Measurements from ENCODE around the gene SPATA21. TPM values are rescaled to one million over a fixed set of nuclear protein-coding genes. Genes with fewer than 3 reads are reported as not detected.
A peak's percentile ranks its signal among the peaks of the same experiment; 100 is the strongest.

Gene SPATA21
- total RNA-seq, 1 experiment from 2014 or later = 0.02 TPM

GRCh38 chr1:16420424-16421118, 16.7 kb downstream of the SPATA21 start:
- no peak for DNase-seq (ENCODE audit: low read depth)

- no peak for DNase-seq (ENCODE audit: low read depth)
Measured at GRCh38 chr1:16418823-16419425, 18.3 kb downstream of the SPATA21 start.

- no peak for DNase-seq (ENCODE audit: low read depth)
Measured at GRCh38 chr1:16413191-16413590, 24.0 kb downstream of the SPATA21 start.

- no peak for DNase-seq (ENCODE audit: low read depth)
Measured at GRCh38 chr1:16410803-16411202, 26.4 kb downstream of the SPATA21 start.

GRCh38 chr1:16409536-16410152, 27.6 kb downstream of the SPATA21 start:
- no peak for DNase-seq (ENCODE audit: low read depth)

- no peak for DNase-seq (ENCODE audit: low read depth)
Measured at GRCh38 chr1:16406868-16407267, 30.4 kb downstream of the SPATA21 start.

GRCh38 chr1:16405441-16405840, 31.8 kb downstream of the SPATA21 start:
- no peak for DNase-seq (ENCODE audit: low read depth)

GRCh38 chr1:16402742-16403141, 34.5 kb downstream of the SPATA21 start:
- no peak for DNase-seq (ENCODE audit: low read depth)

- no peak for DNase-seq (ENCODE audit: low read depth)
Measured at GRCh38 chr1:16398371-16398953, 38.8 kb downstream of the SPATA21 start.

GRCh38 chr1:16397120-16397519, 40.1 kb downstream of the SPATA21 start:
- DNase-seq (ENCODE audit: low read depth) = no peak

- DNase-seq (ENCODE audit: low read depth) = peak; percentile 81
Measured at GRCh38 chr1:16396591-16396990, 40.6 kb downstream of the SPATA21 start.

GRCh38 chr1:16394977-16395376, 42.2 kb downstream of the SPATA21 start:
- DNase-seq (ENCODE audit: low read depth) = no peak

- no peak for DNase-seq (ENCODE audit: low read depth)
Measured at GRCh38 chr1:16393570-16394521, 43.4 kb downstream of the SPATA21 start.

GRCh38 chr1:16392740-16393569, 44.3 kb downstream of the SPATA21 start:
- no peak for DNase-seq (ENCODE audit: low read depth)

- DNase-seq (ENCODE audit: low read depth) = no peak
Measured at GRCh38 chr1:16391411-16391810, 45.8 kb downstream of the SPATA21 start.

- DNase-seq (ENCODE audit: low read depth) = no peak
Measured at GRCh38 chr1:16387201-16388188, 49.7 kb downstream of the SPATA21 start.

- DNase-seq (ENCODE audit: low read depth) = peak; percentile 94
Measured at GRCh38 chr1:16386454-16387113, 50.6 kb downstream of the SPATA21 start.

GRCh38 chr1:16385659-16386453, 51.4 kb downstream of the SPATA21 start:
- DNase-seq (ENCODE audit: low read depth) = no peak

Data from M059J (cell line).